ENCODE data around the gene KANSL1.

Gene KANSL1

GRCh38 chr17:46163929-46164594, 29.2 kb downstream of the KANSL1 start:
- no peak for DNase-seq

GRCh38 chr17:46163316-46163715, 29.9 kb downstream of the KANSL1 start:
- DNase-seq, result no peak

- DNase-seq, result no peak
These were observed 30.4 kb downstream of the KANSL1 start for GRCh38 chr17:46162866-46163265.

GRCh38 chr17:46160169-46160568, 33.1 kb downstream of the KANSL1 start:
- DNase-seq, result no peak

- DNase-seq, result no peak
These were observed 33.5 kb downstream of the KANSL1 start for GRCh38 chr17:46159686-46160085.

- no peak for DNase-seq
These were observed 34.6 kb downstream of the KANSL1 start for GRCh38 chr17:46158323-46159296.

GRCh38 chr17:46157443-46158062, 35.7 kb downstream of the KANSL1 start:
- DNase-seq, result no peak

GRCh38 chr17:46154151-46154816, 38.9 kb downstream of the KANSL1 start:
- DNase-seq, result peak; percentile 19

GRCh38 chr17:46152423-46152822, 40.8 kb downstream of the KANSL1 start:
- no peak for DNase-seq

GRCh38 chr17:46151762-46152161, 41.5 kb downstream of the KANSL1 start:
- DNase-seq, result no peak

GRCh38 chr17:46150216-46150963, 42.8 kb downstream of the KANSL1 start:
- no peak for DNase-seq

GRCh38 chr17:46148247-46148646, 45.0 kb downstream of the KANSL1 start:
- DNase-seq, result no peak

- peak; percentile 28 for DNase-seq
These were observed 45.9 kb downstream of the KANSL1 start for GRCh38 chr17:46147296-46147695.

- no peak for DNase-seq
These were observed 49.0 kb downstream of the KANSL1 start for GRCh38 chr17:46144246-46144645.

GRCh38 chr17:46143827-46144236, 49.4 kb downstream of the KANSL1 start:
- DNase-seq, result no peak

GRCh38 chr17:46141645-46142044, 51.6 kb downstream of the KANSL1 start:
- no peak for DNase-seq

GRCh38 chr17:46140645-46141197, 52.5 kb downstream of the KANSL1 start:
- DNase-seq, result no peak

GRCh38 chr17:46139432-46140210, 53.6 kb downstream of the KANSL1 start:
- DNase-seq, result no peak

- no peak for DNase-seq
These were observed 54.8 kb downstream of the KANSL1 start for GRCh38 chr17:46138473-46138872.

- no peak for DNase-seq
These were observed 56.4 kb downstream of the KANSL1 start for GRCh38 chr17:46136820-46137219.
